ENCODE measurements around the gene MEGF11. TPM values are rescaled to one million over a fixed set of nuclear protein-coding genes. Genes with fewer than 3 reads are reported as not detected.
A peak's percentile ranks its signal among the peaks of the same experiment; 100 is the strongest.

The MEGF11 gene
- total RNA-seq, 3 donors from 2014 or later (not counting 1 experiment from before 2014, with no cell fraction given): not detected

- H3K4me3 Mint-ChIP-seq: no peak overlapping the region
- Histone ChIP-seq H3K27ac (ENCODE audit: low read length) (no peak overlapping the region), H3K4me1 (ENCODE audit: control insufficient read depth, insufficient read depth, low read length) (no peaks in the 10 kb centered on the region), H3K9me3 (ENCODE audit: control insufficient read depth, insufficient read depth, low read length) (no peaks in the 10 kb centered on the region), H3K27me3 (ENCODE audit: control insufficient read depth, insufficient read depth, low read length) (no peaks in the 10 kb centered on the region), H3K4me3 (ENCODE audit: low read length) (no peak overlapping the region), H3K36me3 (ENCODE audit: control insufficient read depth, insufficient read depth, low read length) (no peaks in the 10 kb centered on the region)
- no peaks in the 10 kb centered on the region for H3K9me3 Mint-ChIP-seq
- ATAC-seq (no peak), DNase-seq (no peak)
- peaks cover 27% of the 10 kb centered on the region in 2 donors for H3K27me3 Mint-ChIP-seq (ENCODE audit: low read depth in 2 of 2)
- WGBS (ENCODE audit: insufficient coverage): 96% methylated on average over 5 of the region's 5 CpGs
- intact Hi-C loops (cut with micrococcal nuclease): no loop called here
- no peaks in the 10 kb centered on the region for H3K4me1 Mint-ChIP-seq
- no peak for TF ChIP-seq CTCF (IDR thresholded peaks at IDR 0.05)
- H3K36me3 Mint-ChIP-seq: no peaks in the 10 kb centered on the region
- H3K27ac Mint-ChIP-seq: no peak overlapping the region
Observed at GRCh38 chr15:65968511-65968910, 285.0 kb downstream of the MEGF11 start.

GRCh38 chr15:65964792-65965433 lies 288.6 kb downstream of the MEGF11 start:
- H3K4me3 Mint-ChIP-seq: no peak overlapping the region
- H3K9me3 ChIP-seq (ENCODE audit: control insufficient read depth, insufficient read depth, low read length): no peaks in the 10 kb centered on the region
- no peaks in the 10 kb centered on the region for H3K36me3 Mint-ChIP-seq
- DNase-seq (no peak), ATAC-seq (peak in 1 of 3 donors; percentile 2)
- H3K27ac Mint-ChIP-seq: no peak overlapping the region
- H3K4me3 ChIP-seq (ENCODE audit: low read length): no peak overlapping the region
- TF ChIP-seq CTCF (IDR thresholded peaks at IDR 0.05): no peak
- WGBS (ENCODE audit: insufficient coverage): 90% methylated on average over 14 of the region's 14 CpGs
- intact Hi-C loops (cut with micrococcal nuclease): no loop called here
- H3K27me3 ChIP-seq (ENCODE audit: control insufficient read depth, insufficient read depth, low read length): no peaks in the 10 kb centered on the region
- no peak overlapping the region for H3K27ac ChIP-seq (ENCODE audit: low read length)
- H3K4me1 ChIP-seq (ENCODE audit: control insufficient read depth, insufficient read depth, low read length): no peaks in the 10 kb centered on the region
- H3K4me1 Mint-ChIP-seq: no peaks in the 10 kb centered on the region
- H3K36me3 ChIP-seq (ENCODE audit: control insufficient read depth, insufficient read depth, low read length): no peaks in the 10 kb centered on the region
- H3K9me3 Mint-ChIP-seq: no peaks in the 10 kb centered on the region
- peaks cover 20 to 22% of the 10 kb centered on the region in 2 donors for H3K27me3 Mint-ChIP-seq (ENCODE audit: low read depth in 2 of 2)

- Histone ChIP-seq H3K27me3 (ENCODE audit: control insufficient read depth, insufficient read depth, low read length) (no peaks in the 10 kb centered on the region), H3K4me3 (ENCODE audit: low read length) (no peak overlapping the region), H3K4me1 (ENCODE audit: control insufficient read depth, insufficient read depth, low read length) (no peaks in the 10 kb centered on the region), H3K27ac (ENCODE audit: low read length) (no peak overlapping the region), H3K36me3 (ENCODE audit: control insufficient read depth, insufficient read depth, low read length) (no peaks in the 10 kb centered on the region), H3K9me3 (ENCODE audit: control insufficient read depth, insufficient read depth, low read length) (no peaks in the 10 kb centered on the region)
- no peak for TF ChIP-seq CTCF (IDR thresholded peaks at IDR 0.05)
- no peak for ATAC-seq
- intact Hi-C loops (cut with micrococcal nuclease): no loop called here
- WGBS (ENCODE audit: insufficient coverage): 65% methylated on average over 13 of the region's 13 CpGs
- H3K4me1 Mint-ChIP-seq: no peaks in the 10 kb centered on the region
- H3K36me3 Mint-ChIP-seq: no peaks in the 10 kb centered on the region
- H3K27me3 Mint-ChIP-seq (ENCODE audit: low read depth in 2 of 2): peaks cover 19 to 22% of the 10 kb centered on the region in 2 donors
- no peaks in the 10 kb centered on the region for H3K9me3 Mint-ChIP-seq
- H3K4me3 Mint-ChIP-seq: no peak overlapping the region
- no peak for DNase-seq
- no peak overlapping the region for H3K27ac Mint-ChIP-seq
Observed at GRCh38 chr15:65963911-65964482, 289.6 kb downstream of the MEGF11 start.

GRCh38 chr15:65963358-65963757 lies 290.2 kb downstream of the MEGF11 start:
- H3K4me3 ChIP-seq (ENCODE audit: low read length): no peak overlapping the region
- no peaks in the 10 kb centered on the region for H3K36me3 Mint-ChIP-seq
- DNase-seq: no peak
- intact Hi-C loops (cut with micrococcal nuclease): no loop called here
- H3K36me3 ChIP-seq (ENCODE audit: control insufficient read depth, insufficient read depth, low read length): no peaks in the 10 kb centered on the region
- H3K27me3 Mint-ChIP-seq (ENCODE audit: low read depth in 2 of 2): peaks cover 24 to 28% of the 10 kb centered on the region in 2 donors
- H3K27me3 ChIP-seq (ENCODE audit: control insufficient read depth, insufficient read depth, low read length): no peaks in the 10 kb centered on the region
- no peaks in the 10 kb centered on the region for H3K9me3 Mint-ChIP-seq
- H3K27ac ChIP-seq (ENCODE audit: low read length): no peak overlapping the region
- no peaks in the 10 kb centered on the region for H3K4me1 Mint-ChIP-seq
- ATAC-seq: no peak
- TF ChIP-seq CTCF (IDR thresholded peaks at IDR 0.05): no peak
- H3K4me1 ChIP-seq (ENCODE audit: control insufficient read depth, insufficient read depth, low read length): no peaks in the 10 kb centered on the region
- 62% methylated on average over 5 of the region's 5 CpGs for WGBS (ENCODE audit: insufficient coverage)
- H3K9me3 ChIP-seq (ENCODE audit: control insufficient read depth, insufficient read depth, low read length): no peaks in the 10 kb centered on the region
- H3K4me3 Mint-ChIP-seq: no peak overlapping the region
- no peak overlapping the region for H3K27ac Mint-ChIP-seq
